Measurements from ENCODE around the gene PTPRG.

PTPRG gene

DNA sequence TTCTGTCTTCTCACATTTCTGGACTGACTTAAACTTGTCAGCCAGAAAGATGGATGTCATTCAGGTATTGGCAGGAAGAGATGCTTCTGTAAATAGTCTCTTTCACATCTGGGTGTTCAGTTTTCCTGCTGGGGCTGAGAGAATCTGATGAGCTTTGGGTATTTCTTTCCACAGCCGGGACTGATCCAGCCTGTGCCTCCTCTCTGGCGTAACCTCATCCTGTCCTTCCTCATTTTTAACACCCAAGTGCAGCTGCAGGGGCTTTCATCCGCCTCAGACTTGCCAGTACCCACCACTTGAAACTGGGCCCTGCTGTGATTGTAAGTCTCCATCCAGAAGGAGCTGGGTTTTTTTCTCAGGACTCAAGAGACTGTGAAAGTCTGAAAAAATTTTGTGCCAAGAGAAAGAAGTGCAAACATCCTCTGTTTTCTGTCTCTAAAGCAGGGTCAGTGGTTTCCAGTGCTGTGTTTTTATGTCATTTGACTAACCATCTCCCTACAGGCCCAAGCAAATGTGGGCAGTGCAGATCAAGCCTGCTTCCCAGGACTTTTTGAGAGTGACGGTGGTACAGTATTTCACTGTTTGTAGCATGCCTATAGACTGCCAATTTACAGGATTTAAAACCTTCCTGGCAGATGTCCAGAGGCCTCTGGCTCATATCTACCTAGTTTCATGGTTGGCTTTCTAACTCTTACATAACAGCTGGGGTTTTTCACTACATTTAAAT lies 342.7 kb downstream of the PTPRG start:
- TF ChIP-seq REST (IDR thresholded peaks at IDR 0.05; ENCODE audit: insufficient read depth in 1 of 2, low read depth in 2 of 2, low read length in 2 of 2) (no peak), POLR2AphosphoS5 (IDR thresholded peaks at IDR 0.05; ENCODE audit: low read depth, low read length) (no peak), SIN3A (IDR thresholded peaks at IDR 0.05; ENCODE audit: borderline replicate concordance, insufficient read depth, low read length) (no peak), TAF1 (IDR thresholded peaks at IDR 0.05; ENCODE audit: borderline replicate concordance, insufficient read depth, low read length) (no peak), FOXP2 (optimal IDR thresholded peaks at IDR 0.05; ENCODE audit: borderline replicate concordance, extremely low read depth, extremely low read length, insufficient read depth) (no peak)

DNA sequence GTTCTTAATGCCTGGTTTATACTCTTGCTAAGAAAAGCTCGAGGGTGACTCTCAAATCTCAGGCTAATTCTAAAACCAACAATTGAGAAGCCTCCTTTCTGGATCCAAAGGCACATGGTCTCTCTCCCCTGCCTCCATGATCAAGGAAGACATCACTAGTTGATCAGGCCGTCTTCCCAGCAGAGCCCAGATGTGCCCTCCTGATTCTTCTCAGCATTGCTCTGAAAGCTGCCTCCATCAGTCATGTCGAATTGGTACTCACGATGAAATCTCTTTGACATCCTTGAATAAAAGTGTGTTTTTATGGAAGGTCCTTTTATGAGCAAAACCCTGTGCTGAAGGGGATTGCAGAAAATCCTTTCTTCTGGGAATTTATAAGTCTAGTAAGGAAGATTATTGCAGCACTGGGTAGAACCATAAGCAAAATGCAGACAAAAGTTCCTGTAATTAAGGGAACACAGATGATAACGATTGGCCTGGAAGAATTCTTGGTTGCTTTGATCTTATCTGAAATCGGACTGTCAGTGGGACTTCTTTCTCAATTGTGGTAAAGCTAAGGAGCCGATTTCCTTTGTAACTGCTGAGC lies 345.9 kb downstream of the PTPRG start:
- TF ChIP-seq REST (IDR thresholded peaks at IDR 0.05; ENCODE audit: insufficient read depth in 1 of 2, low read depth in 2 of 2, low read length in 2 of 2) (no peak), FOXP2 (optimal IDR thresholded peaks at IDR 0.05; ENCODE audit: borderline replicate concordance, extremely low read depth, extremely low read length, insufficient read depth) (no peak), TAF1 (IDR thresholded peaks at IDR 0.05; ENCODE audit: borderline replicate concordance, insufficient read depth, low read length) (no peak), POLR2AphosphoS5 (IDR thresholded peaks at IDR 0.05; ENCODE audit: low read depth, low read length) (no peak), SIN3A (IDR thresholded peaks at IDR 0.05; ENCODE audit: borderline replicate concordance, insufficient read depth, low read length) (no peak)

DNA sequence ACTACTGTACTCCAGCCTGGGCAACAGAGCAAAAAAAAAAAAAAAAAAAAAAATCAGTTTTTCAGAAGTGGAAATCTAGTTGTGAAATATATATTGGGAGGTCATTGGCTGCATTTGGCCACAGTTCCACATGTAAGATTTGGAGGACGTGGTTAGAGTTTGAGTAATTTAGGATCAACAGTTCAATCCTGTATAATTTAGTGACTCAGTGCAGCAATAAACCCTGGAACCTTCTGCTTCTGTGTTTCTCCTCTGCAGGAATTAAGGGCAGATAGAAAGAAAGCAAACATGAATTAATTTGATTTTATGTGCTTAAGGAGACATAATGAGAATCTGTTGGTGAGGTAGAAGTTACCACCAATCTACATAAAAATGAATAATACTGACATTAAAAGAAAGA lies 347.0 kb downstream of the PTPRG start:
- TF ChIP-seq REST (IDR thresholded peaks at IDR 0.05; ENCODE audit: insufficient read depth in 1 of 2, low read depth in 2 of 2, low read length in 2 of 2) (no peak), TAF1 (IDR thresholded peaks at IDR 0.05; ENCODE audit: borderline replicate concordance, insufficient read depth, low read length) (no peak), POLR2AphosphoS5 (IDR thresholded peaks at IDR 0.05; ENCODE audit: low read depth, low read length) (no peak), SIN3A (IDR thresholded peaks at IDR 0.05; ENCODE audit: borderline replicate concordance, insufficient read depth, low read length) (no peak), FOXP2 (optimal IDR thresholded peaks at IDR 0.05; ENCODE audit: borderline replicate concordance, extremely low read depth, extremely low read length, insufficient read depth) (no peak)

GRCh38 chr3:61910732-61911131 lies 349.4 kb downstream of the PTPRG start:
- TF ChIP-seq TAF1 (IDR thresholded peaks at IDR 0.05; ENCODE audit: borderline replicate concordance, insufficient read depth, low read length): no peak
- no peak for TF ChIP-seq FOXP2 (optimal IDR thresholded peaks at IDR 0.05; ENCODE audit: borderline replicate concordance, extremely low read depth, extremely low read length, insufficient read depth)
- TF ChIP-seq POLR2AphosphoS5 (IDR thresholded peaks at IDR 0.05; ENCODE audit: low read depth, low read length): no peak
- no peak for TF ChIP-seq SIN3A (IDR thresholded peaks at IDR 0.05; ENCODE audit: borderline replicate concordance, insufficient read depth, low read length)
- TF ChIP-seq REST (IDR thresholded peaks at IDR 0.05; ENCODE audit: insufficient read depth in 1 of 2, low read depth in 2 of 2, low read length in 2 of 2): no peak

All from PFSK-1 (cell line).